Gastrocnemius medialis (tissue), 4 donors: ENCODE measurements around the gene SERPINA1.

ENCODE experiments used
- CTCF ChIP-seq, 5 experiments: fragments of 450-650 bp in 3 of 5; fragments of 200-600 bp in 2 of 5; sonication (generic) in 2 of 5; IDR thresholded peaks in 4 of 5; conservative IDR thresholded peaks in 1 of 5; 1 replicate in 4 of 5; 2 replicates in 1 of 5; pipeline ENCODE4 v1.5.1; 2016 to 2019; ENCODE audit warnings: antibody characterized with exemption in 5 of 5, mild to moderate bottlenecking in 3 of 5, moderate library complexity in 3 of 5
- POLR2A ChIP-seq, 2 donors: fragments of 450-650 bp; IDR thresholded peaks; one replicate each; pipeline ENCODE4 v1.6.1; 2017; ENCODE audit warnings: antibody characterized with exemption in 2 of 2, mild to moderate bottlenecking in 2 of 2, moderate library complexity in 2 of 2

- TF ChIP-seq CTCF (IDR thresholded peaks at IDR 0.05 in 4 of 5, conservative IDR thresholded peaks at IDR 0.05 in 1 of 5), result no peak
- no peak for TF ChIP-seq POLR2A (IDR thresholded peaks at IDR 0.05)
Measured at GRCh38 chr14:94394025-94394493, 5.7 kb upstream of the SERPINA1 start.
